Thyroid gland (tissue), 4 donors: ENCODE measurements around the gene PTPRG.

Experiments
- CTCF ChIP-seq, 6 experiments: fragments of 200-600 bp in 3 of 6; fragments of 450-650 bp in 3 of 6; sonication (generic) in 3 of 6; IDR thresholded peaks; one replicate each; pipeline ENCODE4 v1.5.1; 2016 to 2019; ENCODE audit warnings: antibody characterized with exemption in 6 of 6, mild to moderate bottlenecking in 2 of 6, inconsistent platforms in 1 of 6, moderate library complexity in 1 of 6
- POLR2A ChIP-seq, 2 donors: fragments of 450-650 bp; IDR thresholded peaks; one replicate each; pipeline ENCODE4 v1.6.1; 2017; ENCODE audit warnings: antibody characterized with exemption in 2 of 2, mild to moderate bottlenecking in 2 of 2, moderate library complexity in 1 of 2

DNA sequence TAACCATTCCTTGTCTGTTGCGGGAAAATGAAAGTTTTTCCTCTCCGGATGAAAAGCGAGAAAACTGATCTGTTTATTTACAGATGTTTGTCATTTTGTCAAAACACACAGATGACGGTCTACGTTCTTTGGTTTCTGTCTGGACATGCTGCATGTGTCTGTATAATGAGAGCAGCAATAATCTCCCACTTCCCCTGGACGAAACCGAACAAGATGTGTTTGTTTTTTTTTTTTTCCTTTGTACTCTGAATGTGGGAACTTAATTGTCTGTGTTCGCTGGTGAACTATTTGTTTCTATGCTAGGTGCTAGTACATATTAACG, 33.6 kb downstream of the PTPRG start:
- no peak for TF ChIP-seq CTCF (IDR thresholded peaks at IDR 0.05)
- no peak for TF ChIP-seq POLR2A (IDR thresholded peaks at IDR 0.05)
